K562 (cell line): ENCODE data around the gene TMEM138. TPM values are rescaled to one million over a fixed set of nuclear protein-coding genes. Genes with fewer than 3 reads are reported as not detected.

Experiments
- ATAC-seq: fragments of 200-7000 bp; cut with Tn5 transposase; 3 replicates; pipeline ENCODE4 v1.9.1; 2020; ENCODE audit warnings: moderate library complexity
- BruUV-seq: library from RNA; stranded (reverse); fragments of 400-500 nt; replicated peaks from 2 replicates; lab custom pipeline; 2021; lab: Mats Ljungman, UMichigan
- CTCF ChIA-PET: fragments of 300-600 bp; formaldehyde crosslinking; extraction: SDS; loops from one replicate; lab custom pipeline; 2021; ENCODE audit warnings: low intra/inter-chr PET ratio; lab: Yijun Ruan, JAX
- POLR2A ChIA-PET: fragments of 300-600, 350-650 bp; sonication (Branson Sonifier 250); formaldehyde crosslinking; extraction: SDS; loops from one replicate; lab custom pipeline; 2021; ENCODE audit warnings: antibody characterized with exemption, inconsistent platforms; lab: Yijun Ruan, JAX
- DNase-seq, 4 experiments: peaks; one replicate each; pipeline versions ENCODE4 v3.0.0 to v3.0.0-alpha.2; 2011 to 2018; ENCODE audit warnings: low spot score in 3 of 4, mixed read lengths in 3 of 4; ENCODE audit errors: extremely low read depth in 1 of 4
- FAIRE-seq: peaks from 2 replicates; lab custom pipeline; 2011; peaks lifted over from hg19 to GRCh38; lab: Jason Lieb, UNC
- H2AFZ ChIP-seq: 2 replicates; pipeline ENCODE4 v1.6.0; 2011; ENCODE audit warnings: low read depth, low read length, control low read depth, inconsistent platforms
- H3K27ac ChIP-seq: fragments of 200-600 bp; 3 replicates; pipeline ENCODE4 v1.8.0; 2011; ENCODE audit warnings: low read depth, mild to moderate bottlenecking, control low read depth, inconsistent platforms, low read length, moderate library complexity, mixed read lengths; ENCODE audit errors: extremely low read depth
- H3K27me3 ChIP-seq, 2 experiments: fragments of 300-600 bp in 1 of 2; 2 replicates in 1 of 2; 3 replicates in 1 of 2; pipeline versions ENCODE4 v1.6.0 to v1.8.0; 2011; ENCODE audit warnings: inconsistent platforms in 2 of 2, low read length in 2 of 2, mild to moderate bottlenecking in 1 of 2, mixed read lengths in 1 of 2, moderate library complexity in 1 of 2; ENCODE audit not compliant: control insufficient read depth in 2 of 2, insufficient read depth in 2 of 2
- H3K36me3 ChIP-seq: fragments of 300-600 bp; 3 replicates; pipeline ENCODE4 v1.8.0; 2011; ENCODE audit warnings: mild to moderate bottlenecking, low read length, inconsistent platforms; ENCODE audit not compliant: control insufficient read depth, insufficient read depth
- H3K4me1 ChIP-seq, 2 experiments: fragments of 200-600 bp in 1 of 2; replicated peaks in 1 of 2; 2 replicates in 1 of 2; 3 replicates in 1 of 2; pipeline versions ENCODE4 v1.5.1 to v1.8.0; 2011; ENCODE audit warnings: inconsistent platforms in 2 of 2, low read length in 2 of 2, mild to moderate bottlenecking in 1 of 2, mixed read lengths in 1 of 2, moderate library complexity in 1 of 2; ENCODE audit not compliant: control insufficient read depth in 2 of 2, insufficient read depth in 2 of 2
- H3K4me2 ChIP-seq: 2 replicates; pipeline ENCODE4 v1.6.1; 2011; ENCODE audit warnings: low read length, control low read depth, inconsistent platforms, mixed read lengths; ENCODE audit not compliant: insufficient read depth
- H3K4me3 ChIP-seq: fragments of 200-600 bp; sonication (generic), shearing (Covaris generic); 2 replicates; pipeline ENCODE4 v1.5.1; 2016; ENCODE audit warnings: control low read depth, inconsistent platforms
- H3K79me2 ChIP-seq: fragments of 200-600 bp; 3 replicates; pipeline ENCODE4 v1.8.0; 2011; ENCODE audit warnings: low read length, inconsistent platforms; ENCODE audit not compliant: control insufficient read depth, insufficient read depth
- H3K9ac ChIP-seq, 2 experiments: 2 replicates each; pipeline versions ENCODE4 v1.6.0 to v1.6.1; 2011; ENCODE audit warnings: low read depth in 2 of 2, low read length in 2 of 2, control low read depth in 1 of 2, inconsistent platforms in 1 of 2, mild to moderate bottlenecking in 1 of 2, mixed read lengths in 1 of 2; ENCODE audit not compliant: insufficient read depth in 1 of 2
- H3K9me1 ChIP-seq: one replicate; pipeline ENCODE4 v1.6.0; 2011; ENCODE audit warnings: inconsistent platforms, mild to moderate bottlenecking, low read length, moderate library complexity; ENCODE audit not compliant: control insufficient read depth, insufficient read depth
- H3K9me3 ChIP-seq: replicated peaks from 2 replicates; pipeline ENCODE4 v1.5.1; 2011; ENCODE audit warnings: low read depth, low read length, inconsistent platforms; ENCODE audit not compliant: control insufficient read depth, insufficient read depth
- H4K20me1 ChIP-seq: replicated peaks from 2 replicates; pipeline ENCODE4 v1.6.1; 2011; ENCODE audit warnings: low read length, inconsistent platforms, mixed read lengths; ENCODE audit not compliant: control insufficient read depth, insufficient read depth
- ARNT ChIP-seq, 2 experiments: fragments of 450-650 bp; IDR thresholded peaks; 2 replicates each; pipeline ENCODE4 v1.6.1; 2016; ENCODE audit warnings: mild to moderate bottlenecking in 1 of 2
- BCOR ChIP-seq: fragments of 450-650 bp; IDR thresholded peaks from 2 replicates; pipeline ENCODE4 v1.6.1; 2016
- CBFB ChIP-seq: sonication (generic); formaldehyde crosslinking; IDR thresholded peaks from 2 replicates; pipeline ENCODE4 v1.4.0; 2020; ENCODE audit warnings: mild to moderate bottlenecking, missing genetic modification reagents
- CTBP1 ChIP-seq: fragments of 450-650 bp; IDR thresholded peaks from 2 replicates; pipeline ENCODE4 v1.6.1; 2016; ENCODE audit warnings: borderline replicate concordance
- ELF2 ChIP-seq: fragments of 250-450 bp; sonication (Bioruptor Pico); IDR thresholded peaks from 2 replicates; pipeline ENCODE4 v1.5.0; 2021; ENCODE audit warnings: mild to moderate bottlenecking
- ETS2 ChIP-seq: IDR thresholded peaks from 2 replicates; pipeline ENCODE4 v1.6.1; 2016; ENCODE audit warnings: borderline replicate concordance, missing genetic modification characterization, mild to moderate bottlenecking, moderate library complexity, missing compliant biosample characterization; ENCODE audit not compliant: poor library complexity, severe bottlenecking
- HDAC6 ChIP-seq: IDR thresholded peaks from 2 replicates; pipeline ENCODE4 v1.6.1; 2012; ENCODE audit warnings: low read depth, mild to moderate bottlenecking, control low read depth, inconsistent platforms, low read length, moderate library complexity
- IRF2 ChIP-seq: sonication (generic); formaldehyde crosslinking; IDR thresholded peaks from 2 replicates; pipeline ENCODE4 v1.8.1; 2022; ENCODE audit warnings: mild to moderate bottlenecking, missing genetic modification reagents
- NR4A1 ChIP-seq, 2 experiments: fragments of 250-450 bp in 1 of 2; fragments of 450-650 bp in 1 of 2; sonication (Bioruptor Pico) in 1 of 2; IDR thresholded peaks; 2 replicates each; pipeline versions ENCODE4 v1.4.0 to v1.6.1; 2016 to 2020; ENCODE audit warnings: mild to moderate bottlenecking in 2 of 2, missing compliant biosample characterization in 1 of 2, missing genetic modification characterization in 1 of 2, moderate library complexity in 1 of 2
- RB1 ChIP-seq: fragments of 450-650 bp; IDR thresholded peaks from 2 replicates; pipeline ENCODE4 v1.6.1; 2017; ENCODE audit warnings: low read depth, mild to moderate bottlenecking
- SIRT6 ChIP-seq: IDR thresholded peaks from one replicate; pipeline ENCODE4 v1.6.1; 2012; ENCODE audit warnings: low read depth, mild to moderate bottlenecking, control low read depth, inconsistent platforms, low read length, moderate library complexity
- SMARCE1 ChIP-seq: fragments of 450-650 bp; IDR thresholded peaks from 2 replicates; pipeline ENCODE4 v1.7.1; 2016; ENCODE audit warnings: mild to moderate bottlenecking
- TEAD4 ChIP-seq, 2 experiments: sonication (generic) in 1 of 2; formaldehyde crosslinking in 1 of 2; IDR thresholded peaks; 2 replicates each; pipeline versions ENCODE4 v1.6.1 to v1.8.0; 2012 to 2022; ENCODE audit warnings: borderline replicate concordance in 1 of 2, inconsistent platforms in 1 of 2, low read length in 1 of 2, mild to moderate bottlenecking in 1 of 2, missing genetic modification reagents in 1 of 2
- ZFP36 ChIP-seq: fragments of 150-350 bp; IDR thresholded peaks from 2 replicates; pipeline ENCODE4 v1.6.1; 2018; ENCODE audit warnings: low read length, low read depth; ENCODE audit not compliant: partially characterized antibody
- ZNF41 ChIP-seq: fragments of 250-450 bp; sonication (Bioruptor Pico); conservative IDR thresholded peaks from 2 replicates; pipeline ENCODE4 v1.4.0; 2020; ENCODE audit warnings: mild to moderate bottlenecking
- ZNF584 ChIP-seq: fragments of 200-800 bp; sonication (Bioruptor generic); IDR thresholded peaks from 2 replicates; pipeline ENCODE4 v1.6.1; 2016; ENCODE audit warnings: low read depth, mild to moderate bottlenecking, missing genetic modification characterization, missing compliant biosample characterization
- ZNF668 ChIP-seq: fragments of 250-450 bp; sonication (Bioruptor Pico); IDR thresholded peaks from 2 replicates; pipeline ENCODE4 v1.8.0; 2022; ENCODE audit warnings: mild to moderate bottlenecking, inconsistent platforms
- ZNF707 ChIP-seq: fragments of 250-450 bp; sonication (Bioruptor Pico); conservative IDR thresholded peaks from 2 replicates; pipeline ENCODE4 v1.8.0; 2022; ENCODE audit warnings: inconsistent platforms, mild to moderate bottlenecking, moderate library complexity
- WGBS: fragments of 100-300 bp; shearing (Covaris generic); methylation state at CpG from one replicate; pipeline ENCODE4 v1.1.6; 2016; ENCODE audit warnings: low coverage, mixed read lengths; ENCODE audit not compliant: insufficient coverage; ENCODE audit errors: missing lambda C conversion rate; 5-methylcytosine and 5-hydroxymethylcytosine counted together
- in situ Hi-C: fragments of 300-500 bp; cut with MboI; formaldehyde crosslinking; loops from 4 replicates; pipeline ENCODE4 v1.15.0; 2018; ENCODE audit warnings: inconsistent platforms, mixed read lengths
- intact Hi-C: fragments of 100-400 bp; cut with micrococcal nuclease; formaldehyde crosslinking; loops from 2 replicates; pipeline ENCODE4 v1.14.2; 2022
- polyA plus RNA-seq, 8 experiments: library from polyadenylated mRNA; depleted of rRNA in 4 of 8; stranded (reverse) in 5 of 8; unstranded in 3 of 8; fragments of >200 nt; fragmentation: Nextera tagmentation in 2 of 8; fragmentation: Illumina TruSeq in 1 of 8; extraction: Ambion mirVana in 2 of 8; extraction: Trizol in 1 of 8; gene quantifications; 2 replicates each; pipeline versions ENCODE4 v1.2.1 to v1.2.3, GENCODE V29; 2011 to 2014; ENCODE audit warnings: inconsistent platforms in 1 of 8, missing spikeins in 1 of 8
- total RNA-seq, 7 experiments: library from RNA; depleted of rRNA in 6 of 7; stranded (reverse); fragments of >200 nt in 6 of 7; fragmentation: Illumina TruSeq in 2 of 7; extraction: Trizol in 2 of 7; gene quantifications; 2 replicates each; pipeline versions ENCODE4 v1.2.1 to v1.2.3, GENCODE V29; 2011 to 2021; ENCODE audit warnings: low replicate concordance in 1 of 7
- TF ChIP-seq, protein P1 (sequence below): fragments of 250-450 bp; sonication (Bioruptor Pico); IDR thresholded peaks from 2 replicates; pipeline ENCODE4 v1.4.0; 2020; ENCODE audit warnings: borderline replicate concordance
- TF ChIP-seq, protein P2 (sequence below), 2 experiments: IDR thresholded peaks; 2 replicates each; pipeline ENCODE4 v1.6.1; 2011; ENCODE audit warnings: borderline replicate concordance in 1 of 2, control low read depth in 1 of 2, low read depth in 1 of 2, low read length in 1 of 2, mild to moderate bottlenecking in 1 of 2, mixed read lengths in 1 of 2, moderate library complexity in 1 of 2; ENCODE audit not compliant: insufficient read depth in 1 of 2, insufficient read length in 1 of 2, poor library complexity in 1 of 2, severe bottlenecking in 1 of 2; ENCODE audit errors: extremely low read depth in 1 of 2

The TMEM138 gene
- total and polyA plus RNA-seq, 9 of the 15 experiments (the other 6 are each of a cell fraction or from before 2014, with no cell fraction given), result 23.2 to 168 (median 63.1) TPM

DNA sequence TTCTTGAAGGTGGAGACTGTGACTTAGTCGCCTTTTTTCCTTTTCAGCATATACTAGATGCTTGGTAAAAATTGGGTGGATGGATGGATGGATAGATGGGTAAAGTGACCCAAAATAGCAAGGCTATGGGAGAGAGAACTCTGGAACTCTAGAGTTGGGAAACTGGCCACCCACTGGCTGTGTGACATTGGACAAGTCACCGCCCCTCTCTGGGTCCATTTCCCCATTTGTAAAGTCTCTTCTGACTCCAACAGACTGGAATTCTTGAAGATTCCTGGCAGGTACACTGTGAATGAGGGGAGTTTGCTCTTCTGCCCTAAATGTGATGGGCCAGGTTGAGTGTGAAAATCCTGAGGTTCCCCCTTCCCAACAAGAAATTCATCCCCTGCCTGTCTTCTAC, 21.2 kb upstream of the TMEM138 start (continued):
- TF ChIP-seq ZNF668 (CRISPR knock-in tag) (no peak), ZNF41 (CRISPR knock-in tag) (no peak), ZNF707 (CRISPR knock-in tag) (no peak), ETS2 (tag) (no peak), CTBP1 (no peak), ZFP36 (peak; percentile 52), TEAD4 (IDR thresholded peaks at IDR 0.05; ENCODE audit: low read length) (no peak), TEAD4 (CRISPR knock-in tag; IDR thresholded peaks at IDR 0.05; ENCODE audit: borderline replicate concordance) (no peak), ARNT (IDR thresholded peaks at IDR 0.05) (no peak), BCOR (peak; percentile 69), SIRT6 (no peak)
- TF ChIP-seq, all 486 proteins: peak for 3

GRCh38 chr11:61341706-61342105, 20.5 kb upstream of the TMEM138 start:
- peak overlapping the region; percentile 72 for H3K4me2 ChIP-seq
- in situ Hi-C loops, result no loop called here
- no peak for FAIRE-seq
- H3K9me3 ChIP-seq, result no peaks in the 10 kb centered on the region
- no peak overlapping the region for H2AFZ ChIP-seq
- ATAC-seq, result no peak
- no peak for DNase-seq
- no peaks in the 10 kb centered on the region for H4K20me1 ChIP-seq
- H3K4me1 ChIP-seq, result peaks cover 39 to 72% of the 10 kb centered on the region in 2 experiments; a peak in 4 of 5 replicates
- no peaks in the 10 kb centered on the region for H3K9me1 ChIP-seq
- H3K27me3 ChIP-seq, result no peaks in the 10 kb centered on the region
- H3K27ac ChIP-seq, result peak overlapping the region; percentile 73
- H3K79me2 ChIP-seq, result no peaks in the 10 kb centered on the region
- no peak overlapping the region for H3K4me3 ChIP-seq
- WGBS, result 90% methylated on average over 4 of the region's 4 CpGs
- H3K36me3 ChIP-seq, result peaks cover 35% of the 10 kb centered on the region; the same call in 2 of the 3 replicates
- CTCF ChIA-PET, result interaction anchor here (0.7 kb wide), 1 partner anchor 510 kb away, joined by 4 read pairs; no protein-coding TSS in a partner anchor
- intact Hi-C loops, result no loop called here
- POLR2A ChIA-PET, result interaction anchor here (0.5 to 3.1 kb wide), 14 partner anchors 9 to 218 kb away, joined by 3 to 29 read pairs (median 3); partner anchors contain the start of genes CPSF7, CYB561A3, DDB1 and SDHAF2
- BruUV-seq, result no TSS peak
- peak overlapping the region; percentile 61 to 75 for H3K9ac ChIP-seq
- TF ChIP-seq, protein P1, sequence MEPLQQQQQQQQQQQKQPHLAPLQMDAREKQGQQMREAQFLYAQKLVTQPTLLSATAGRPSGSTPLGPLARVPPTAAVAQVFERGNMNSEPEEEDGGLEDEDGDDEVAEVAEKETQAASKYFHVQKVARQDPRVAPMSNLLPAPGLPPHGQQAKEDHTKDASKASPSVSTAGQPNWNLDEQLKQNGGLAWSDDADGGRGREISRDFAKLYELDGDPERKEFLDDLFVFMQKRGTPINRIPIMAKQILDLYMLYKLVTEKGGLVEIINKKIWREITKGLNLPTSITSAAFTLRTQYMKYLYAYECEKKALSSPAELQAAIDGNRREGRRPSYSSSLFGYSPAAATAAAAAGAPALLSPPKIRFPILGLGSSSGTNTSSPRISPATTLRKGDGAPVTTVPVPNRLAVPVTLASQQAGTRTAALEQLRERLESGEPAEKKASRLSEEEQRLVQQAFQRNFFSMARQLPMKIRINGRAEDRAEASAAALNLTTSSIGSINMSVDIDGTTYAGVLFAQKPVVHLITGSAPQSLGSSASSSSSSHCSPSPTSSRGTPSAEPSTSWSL, result no peak
- TF ChIP-seq ZNF584 (CRISPR knock-in tag) (no peak), SMARCE1 (no peak), RB1 (no peak), HDAC6 (no peak), CBFB (CRISPR knock-in tag) (no peak), ELF2 (no peak), NR4A1 (CRISPR knock-in tag; IDR thresholded peaks at IDR 0.05) (no peak), NR4A1 (tag; IDR thresholded peaks at IDR 0.05) (no peak), IRF2 (CRISPR knock-in tag) (no peak)
- TF ChIP-seq, protein P2, sequence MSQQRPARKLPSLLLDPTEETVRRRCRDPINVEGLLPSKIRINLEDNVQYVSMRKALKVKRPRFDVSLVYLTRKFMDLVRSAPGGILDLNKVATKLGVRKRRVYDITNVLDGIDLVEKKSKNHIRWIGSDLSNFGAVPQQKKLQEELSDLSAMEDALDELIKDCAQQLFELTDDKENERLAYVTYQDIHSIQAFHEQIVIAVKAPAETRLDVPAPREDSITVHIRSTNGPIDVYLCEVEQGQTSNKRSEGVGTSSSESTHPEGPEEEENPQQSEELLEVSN (IDR thresholded peaks at IDR 0.05; ENCODE audit: borderline replicate concordance in 1 of 2, extremely low read depth in 1 of 2, insufficient read depth in 1 of 2, insufficient read length in 1 of 2, low read depth in 1 of 2, low read length in 1 of 2, poor library complexity in 1 of 2, severe bottlenecking in 1 of 2), result no peak
